Measurements from ENCODE around the gene DCC. TPM values are rescaled to one million over a fixed set of nuclear protein-coding genes. Genes with fewer than 3 reads are reported as not detected.

The DCC gene
- polyA plus RNA-seq, 1 of the 3 experiments (the other 2 are of a cell fraction), result 0.20 TPM

DNA sequence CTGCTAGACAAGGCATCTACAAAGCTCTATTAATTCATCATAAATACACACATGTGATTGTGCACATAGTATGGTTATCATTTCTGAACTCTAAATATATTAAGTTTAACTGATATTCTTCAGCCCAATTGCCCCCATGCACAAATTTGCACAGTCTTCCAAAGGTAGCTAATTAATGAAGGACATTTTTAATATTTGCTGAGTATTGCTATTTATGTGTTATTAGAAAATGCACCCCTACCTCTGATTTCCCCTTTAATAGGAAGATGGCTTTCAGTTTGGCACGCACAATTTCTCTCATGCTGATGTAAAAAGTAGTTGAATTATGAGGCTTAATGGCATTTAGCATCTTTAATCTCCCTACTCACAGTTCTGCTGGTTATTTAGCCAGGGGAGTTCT, 242.1 kb downstream of the DCC start:
- Histone ChIP-seq H3K27me3 (ENCODE audit: insufficient read depth) (no peaks in the 10 kb centered on the region), H4K20me1 (ENCODE audit: insufficient read depth) (no peaks in the 10 kb centered on the region), H3K9me2 (no peaks in the 10 kb centered on the region), H3K79me2 (ENCODE audit: insufficient read depth) (no peaks in the 10 kb centered on the region), H3K9ac (no peak overlapping the region), H3K9me3 (no peaks in the 10 kb centered on the region), H3K4me1 (ENCODE audit: control insufficient read depth in 1 of 2, insufficient read depth in 2 of 2, low read depth in 1 of 2, low read length in 1 of 2) (no peaks in the 10 kb centered on the region), H3K4me2 (no peak overlapping the region), H3K27ac (ENCODE audit: low read depth in 2 of 2, low read length in 1 of 2) (no peak overlapping the region), H3K36me3 (replicated peaks in 1 of 2; ENCODE audit: control insufficient read depth in 1 of 2, insufficient read depth in 2 of 2, low read length in 1 of 2) (no peaks in the 10 kb centered on the region), H2AFZ (ENCODE audit: low read depth) (no peak overlapping the region), H3K4me3 (ENCODE audit: low read depth in 2 of 2, low read length in 1 of 2) (no peak overlapping the region), H3F3A (replicated peaks; ENCODE audit: insufficient read depth) (no peaks in the 10 kb centered on the region)
- TF ChIP-seq FOXM1 (IDR thresholded peaks at IDR 0.05; ENCODE audit: low read depth) (no peak), TEAD4 (IDR thresholded peaks at IDR 0.05; ENCODE audit: borderline replicate concordance, insufficient read depth) (no peak), SIN3A (IDR thresholded peaks at IDR 0.05; ENCODE audit: borderline replicate concordance, low read depth, low read length) (no peak), RFX5 (IDR thresholded peaks at IDR 0.05; ENCODE audit: low read length) (no peak), RCOR1 (IDR thresholded peaks at IDR 0.05; ENCODE audit: low read length) (no peak), GABPA (IDR thresholded peaks at IDR 0.05; ENCODE audit: low read depth) (no peak), FOSL2 (IDR thresholded peaks at IDR 0.05; ENCODE audit: borderline replicate concordance, low read depth) (no peak), RXRA (IDR thresholded peaks at IDR 0.05; ENCODE audit: borderline replicate concordance, low read depth) (no peak), NFIC (IDR thresholded peaks at IDR 0.05; ENCODE audit: borderline replicate concordance) (no peak), CHD2 (IDR thresholded peaks at IDR 0.05; ENCODE audit: low read length, partially characterized antibody) (no peak)
- TF ChIP-seq, protein P1, sequence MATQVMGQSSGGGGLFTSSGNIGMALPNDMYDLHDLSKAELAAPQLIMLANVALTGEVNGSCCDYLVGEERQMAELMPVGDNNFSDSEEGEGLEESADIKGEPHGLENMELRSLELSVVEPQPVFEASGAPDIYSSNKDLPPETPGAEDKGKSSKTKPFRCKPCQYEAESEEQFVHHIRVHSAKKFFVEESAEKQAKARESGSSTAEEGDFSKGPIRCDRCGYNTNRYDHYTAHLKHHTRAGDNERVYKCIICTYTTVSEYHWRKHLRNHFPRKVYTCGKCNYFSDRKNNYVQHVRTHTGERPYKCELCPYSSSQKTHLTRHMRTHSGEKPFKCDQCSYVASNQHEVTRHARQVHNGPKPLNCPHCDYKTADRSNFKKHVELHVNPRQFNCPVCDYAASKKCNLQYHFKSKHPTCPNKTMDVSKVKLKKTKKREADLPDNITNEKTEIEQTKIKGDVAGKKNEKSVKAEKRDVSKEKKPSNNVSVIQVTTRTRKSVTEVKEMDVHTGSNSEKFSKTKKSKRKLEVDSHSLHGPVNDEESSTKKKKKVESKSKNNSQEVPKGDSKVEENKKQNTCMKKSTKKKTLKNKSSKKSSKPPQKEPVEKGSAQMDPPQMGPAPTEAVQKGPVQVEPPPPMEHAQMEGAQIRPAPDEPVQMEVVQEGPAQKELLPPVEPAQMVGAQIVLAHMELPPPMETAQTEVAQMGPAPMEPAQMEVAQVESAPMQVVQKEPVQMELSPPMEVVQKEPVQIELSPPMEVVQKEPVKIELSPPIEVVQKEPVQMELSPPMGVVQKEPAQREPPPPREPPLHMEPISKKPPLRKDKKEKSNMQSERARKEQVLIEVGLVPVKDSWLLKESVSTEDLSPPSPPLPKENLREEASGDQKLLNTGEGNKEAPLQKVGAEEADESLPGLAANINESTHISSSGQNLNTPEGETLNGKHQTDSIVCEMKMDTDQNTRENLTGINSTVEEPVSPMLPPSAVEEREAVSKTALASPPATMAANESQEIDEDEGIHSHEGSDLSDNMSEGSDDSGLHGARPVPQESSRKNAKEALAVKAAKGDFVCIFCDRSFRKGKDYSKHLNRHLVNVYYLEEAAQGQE (IDR thresholded peaks at IDR 0.05; ENCODE audit: low read depth, low read length), result no peak
- TF ChIP-seq, protein P2, sequence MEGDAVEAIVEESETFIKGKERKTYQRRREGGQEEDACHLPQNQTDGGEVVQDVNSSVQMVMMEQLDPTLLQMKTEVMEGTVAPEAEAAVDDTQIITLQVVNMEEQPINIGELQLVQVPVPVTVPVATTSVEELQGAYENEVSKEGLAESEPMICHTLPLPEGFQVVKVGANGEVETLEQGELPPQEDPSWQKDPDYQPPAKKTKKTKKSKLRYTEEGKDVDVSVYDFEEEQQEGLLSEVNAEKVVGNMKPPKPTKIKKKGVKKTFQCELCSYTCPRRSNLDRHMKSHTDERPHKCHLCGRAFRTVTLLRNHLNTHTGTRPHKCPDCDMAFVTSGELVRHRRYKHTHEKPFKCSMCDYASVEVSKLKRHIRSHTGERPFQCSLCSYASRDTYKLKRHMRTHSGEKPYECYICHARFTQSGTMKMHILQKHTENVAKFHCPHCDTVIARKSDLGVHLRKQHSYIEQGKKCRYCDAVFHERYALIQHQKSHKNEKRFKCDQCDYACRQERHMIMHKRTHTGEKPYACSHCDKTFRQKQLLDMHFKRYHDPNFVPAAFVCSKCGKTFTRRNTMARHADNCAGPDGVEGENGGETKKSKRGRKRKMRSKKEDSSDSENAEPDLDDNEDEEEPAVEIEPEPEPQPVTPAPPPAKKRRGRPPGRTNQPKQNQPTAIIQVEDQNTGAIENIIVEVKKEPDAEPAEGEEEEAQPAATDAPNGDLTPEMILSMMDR (IDR thresholded peaks at IDR 0.05), result no peak
- TF ChIP-seq, protein P3, sequence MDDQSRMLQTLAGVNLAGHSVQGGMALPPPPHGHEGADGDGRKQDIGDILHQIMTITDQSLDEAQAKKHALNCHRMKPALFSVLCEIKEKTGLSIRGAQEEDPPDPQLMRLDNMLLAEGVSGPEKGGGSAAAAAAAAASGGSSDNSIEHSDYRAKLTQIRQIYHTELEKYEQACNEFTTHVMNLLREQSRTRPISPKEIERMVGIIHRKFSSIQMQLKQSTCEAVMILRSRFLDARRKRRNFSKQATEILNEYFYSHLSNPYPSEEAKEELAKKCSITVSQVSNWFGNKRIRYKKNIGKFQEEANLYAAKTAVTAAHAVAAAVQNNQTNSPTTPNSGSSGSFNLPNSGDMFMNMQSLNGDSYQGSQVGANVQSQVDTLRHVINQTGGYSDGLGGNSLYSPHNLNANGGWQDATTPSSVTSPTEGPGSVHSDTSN (IDR thresholded peaks at IDR 0.05), result no peak
- TF ChIP-seq, protein P4, sequence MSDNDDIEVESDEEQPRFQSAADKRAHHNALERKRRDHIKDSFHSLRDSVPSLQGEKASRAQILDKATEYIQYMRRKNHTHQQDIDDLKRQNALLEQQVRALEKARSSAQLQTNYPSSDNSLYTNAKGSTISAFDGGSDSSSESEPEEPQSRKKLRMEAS (IDR thresholded peaks at IDR 0.05; ENCODE audit: low read depth), result no peak
- POLR2A ChIA-PET, result no interaction called here
- CTCF ChIA-PET, result no interaction called here
- DNase-seq, result no peak
- 24% methylated on average over 1 of the region's 1 CpG for WGBS (ENCODE audit: low lambda C conversion rate)
